HepG2 (cell line): ENCODE results near the gene PLD3. TPM values are rescaled to one million over a fixed set of nuclear protein-coding genes. Genes with fewer than 3 reads are reported as not detected.

Experiments used
- HNF1A ChIP-seq, 2 experiments: sonication (generic) in 1 of 2; formaldehyde crosslinking in 1 of 2; IDR thresholded peaks; 2 replicates each; pipeline versions ENCODE4 v1.4.0 to v1.6.1; 2016 to 2020; ENCODE audit warnings: borderline replicate concordance in 1 of 2, low read depth in 1 of 2, mild to moderate bottlenecking in 1 of 2, missing genetic modification reagents in 1 of 2
- JUN ChIP-seq: sonication (generic); formaldehyde crosslinking; IDR thresholded peaks from 2 replicates; pipeline ENCODE4 v1.4.0; 2020; ENCODE audit warnings: mild to moderate bottlenecking, missing genetic modification reagents
- MAF1 ChIP-seq: sonication (generic); formaldehyde crosslinking; IDR thresholded peaks from 2 replicates; pipeline ENCODE4 v1.5.0; 2020; ENCODE audit warnings: missing genetic modification reagents, borderline replicate concordance
- MIER3 ChIP-seq: IDR thresholded peaks from 2 replicates; pipeline ENCODE4 v1.6.1; 2016; ENCODE audit warnings: missing compliant biosample characterization, borderline replicate concordance
- NAIF1 ChIP-seq: sonication (generic); formaldehyde crosslinking; IDR thresholded peaks from 2 replicates; pipeline ENCODE4 v1.5.0; 2020; ENCODE audit warnings: mild to moderate bottlenecking, missing genetic modification reagents, borderline replicate concordance
- NFAT5 ChIP-seq: sonication (generic); formaldehyde crosslinking; IDR thresholded peaks from 2 replicates; pipeline ENCODE4 v1.4.0; 2020; ENCODE audit warnings: missing genetic modification reagents
- RBFOX2 ChIP-seq: fragments of 200-400 bp; formaldehyde crosslinking; IDR thresholded peaks from 2 replicates; pipeline ENCODE4 v1.6.1; 2017; ENCODE audit warnings: low read depth, mild to moderate bottlenecking, low read length
- SMAD1 ChIP-seq: sonication (generic); formaldehyde crosslinking; IDR thresholded peaks from 2 replicates; pipeline ENCODE4 v1.4.0; 2020; ENCODE audit warnings: missing genetic modification reagents, low read depth, mild to moderate bottlenecking, borderline replicate concordance
- SRY ChIP-seq: sonication (generic); formaldehyde crosslinking; IDR thresholded peaks from 2 replicates; pipeline ENCODE4 v1.8.0; 2022; ENCODE audit warnings: mild to moderate bottlenecking, missing genetic modification reagents
- THAP7 ChIP-seq: sonication (generic); formaldehyde crosslinking; IDR thresholded peaks from 2 replicates; pipeline ENCODE4 v1.8.1; 2023; ENCODE audit warnings: mild to moderate bottlenecking, missing genetic modification reagents
- THYN1 ChIP-seq: sonication (generic); formaldehyde crosslinking; IDR thresholded peaks from 2 replicates; pipeline ENCODE4 v1.8.1; 2023; ENCODE audit warnings: low read depth, mild to moderate bottlenecking, moderate library complexity, missing genetic modification reagents, borderline replicate concordance
- ZNF251 ChIP-seq: sonication (generic); formaldehyde crosslinking; IDR thresholded peaks from 2 replicates; pipeline ENCODE4 v1.9.0; 2021; ENCODE audit warnings: mild to moderate bottlenecking, missing genetic modification reagents
- ZNF790 ChIP-seq: sonication (generic); formaldehyde crosslinking; IDR thresholded peaks from 2 replicates; pipeline ENCODE4 v1.8.0; 2022; ENCODE audit warnings: missing genetic modification reagents, mild to moderate bottlenecking, borderline replicate concordance
- ZZZ3 ChIP-seq: sonication (generic); formaldehyde crosslinking; IDR thresholded peaks from 2 replicates; pipeline ENCODE4 v1.4.0; 2020; ENCODE audit warnings: missing genetic modification reagents, mild to moderate bottlenecking, borderline replicate concordance
- polyA plus RNA-seq, 8 experiments: library from polyadenylated mRNA; depleted of rRNA in 3 of 8; stranded (reverse) in 7 of 8; unstranded in 1 of 8; fragments of >200 nt; fragmentation: Illumina TruSeq in 4 of 8; extraction: Trizol in 4 of 8; gene quantifications; 2 replicates each; pipeline versions ENCODE4 v1.2.1 to v1.2.3, GENCODE V29; 2011 to 2016; ENCODE audit warnings: low read depth in 4 of 8, missing spikeins in 1 of 8, mixed read lengths in 1 of 8; ENCODE audit not compliant: insufficient read depth in 1 of 8
- total RNA-seq, 5 experiments: library from RNA; depleted of rRNA; stranded (reverse); fragments of >200 nt; fragmentation: Illumina TruSeq; extraction: Trizol; gene quantifications; 2 replicates each; pipeline ENCODE4 v1.2.3, GENCODE V29; 2016; ENCODE audit warnings: low read depth in 1 of 5
- TF ChIP-seq, protein P1 (sequence below): sonication (generic); formaldehyde crosslinking; IDR thresholded peaks from 2 replicates; pipeline ENCODE4 v1.8.0; 2022; ENCODE audit warnings: mild to moderate bottlenecking, missing genetic modification reagents, moderate library complexity

PLD3 gene
- total and polyA plus RNA-seq, 2 of the 13 experiments (the other 11 are each of a cell fraction or from before 2014, with no cell fraction given), result 45.7 to 164 TPM

DNA sequence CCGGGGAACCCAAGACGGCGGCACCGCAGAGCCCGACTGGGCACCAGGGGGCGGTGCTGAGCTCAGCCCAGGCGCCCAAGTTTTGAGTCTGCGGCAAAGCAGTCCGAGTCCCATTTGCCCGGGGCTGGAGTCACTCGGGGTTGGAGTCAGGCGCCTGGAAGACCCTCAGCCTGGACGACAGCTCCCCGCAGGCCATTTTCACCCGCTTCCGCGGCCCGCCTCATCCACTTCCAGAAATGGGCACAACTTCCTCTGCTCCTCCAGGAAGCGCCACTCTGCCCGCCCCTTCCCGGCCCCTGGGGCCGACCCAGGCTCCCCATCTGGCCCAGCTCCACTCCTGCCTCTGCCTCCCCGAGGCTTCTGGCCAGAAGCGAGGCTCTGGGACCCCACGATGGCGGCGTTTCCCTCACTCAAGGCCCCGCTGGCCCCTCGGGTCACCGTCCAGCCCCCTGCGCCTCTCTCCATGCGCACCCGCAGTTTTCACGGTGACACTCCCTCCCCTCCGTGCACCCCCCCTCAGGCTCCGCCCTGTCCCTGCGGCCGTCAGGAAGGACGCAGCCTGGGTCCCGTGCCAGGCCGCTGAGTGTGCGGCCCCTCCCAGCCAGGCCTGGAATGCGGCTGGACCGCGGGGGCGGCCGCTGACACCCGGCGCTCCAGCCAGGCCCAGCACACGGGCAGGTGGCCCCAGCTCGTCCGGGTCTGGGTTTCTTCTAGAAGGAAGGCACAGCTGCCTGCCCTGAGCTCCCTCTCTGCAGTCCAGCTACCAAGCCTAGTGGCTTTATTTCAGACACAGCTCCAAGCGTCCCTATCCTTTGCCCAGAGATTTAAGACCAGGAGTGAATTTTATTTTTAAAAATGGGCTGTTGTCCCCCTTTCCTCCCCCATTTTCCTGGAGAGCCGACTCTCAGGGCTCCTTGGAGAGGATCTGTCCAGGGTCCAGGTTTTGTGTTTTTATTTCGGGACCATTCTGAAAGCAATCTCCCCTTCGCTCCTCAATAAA, 72.6 kb downstream of the PLD3 start (continued):
- TF ChIP-seq, protein P1, sequence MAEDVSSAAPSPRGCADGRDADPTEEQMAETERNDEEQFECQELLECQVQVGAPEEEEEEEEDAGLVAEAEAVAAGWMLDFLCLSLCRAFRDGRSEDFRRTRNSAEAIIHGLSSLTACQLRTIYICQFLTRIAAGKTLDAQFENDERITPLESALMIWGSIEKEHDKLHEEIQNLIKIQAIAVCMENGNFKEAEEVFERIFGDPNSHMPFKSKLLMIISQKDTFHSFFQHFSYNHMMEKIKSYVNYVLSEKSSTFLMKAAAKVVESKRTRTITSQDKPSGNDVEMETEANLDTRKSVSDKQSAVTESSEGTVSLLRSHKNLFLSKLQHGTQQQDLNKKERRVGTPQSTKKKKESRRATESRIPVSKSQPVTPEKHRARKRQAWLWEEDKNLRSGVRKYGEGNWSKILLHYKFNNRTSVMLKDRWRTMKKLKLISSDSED, result peak; percentile 76; the same call in 1 of the 2 replicates
- TF ChIP-seq HNF1A (IDR thresholded peaks at IDR 0.05; ENCODE audit: low read depth) (no peak), HNF1A (CRISPR knock-in tag; IDR thresholded peaks at IDR 0.05; ENCODE audit: borderline replicate concordance) (no peak; the same call in 1 of the 2 replicates), ZZZ3 (no peak; the same call in 1 of the 2 replicates), ZNF251 (CRISPR knock-in tag) (no peak), MAF1 (no peak), THAP7 (CRISPR knock-in tag) (0 out of 2 replicates have a peak, but pooled peaks have one; percentile 61), JUN (CRISPR knock-in tag) (no peak), SMAD1 (CRISPR knock-in tag) (peak; percentile 70; the same call in 1 of the 2 replicates), NFAT5 (no peak), RBFOX2 (peak; percentile 98), THYN1 (CRISPR knock-in tag) (no peak), NAIF1 (CRISPR knock-in tag) (no peak), ZNF790 (peak; percentile 76; the same call in 1 of the 2 replicates), SRY (CRISPR knock-in tag) (no peak), MIER3 (CRISPR knock-in tag) (peak; percentile 48; the same call in 1 of the 2 replicates)
